Suprapubic skin (tissue), 3 donors: ENCODE measurements around the gene RGL4.

Experiments
- EP300 ChIP-seq: sonication (generic); formaldehyde crosslinking; IDR thresholded peaks from one replicate; pipeline ENCODE4 v1.6.1; 2017; ENCODE audit warnings: antibody characterized with exemption
- POLR2A ChIP-seq, 2 donors: fragments of 450-650 bp; IDR thresholded peaks; one replicate each; pipeline ENCODE4 v1.6.1; 2017; ENCODE audit warnings: antibody characterized with exemption in 2 of 2, mild to moderate bottlenecking in 2 of 2, moderate library complexity in 2 of 2
- TF ChIP-seq, protein P1 (sequence below), 2 donors: fragments of 200-600 bp in 1 of 2; fragments of 450-650 bp in 1 of 2; sonication (generic) in 1 of 2; IDR thresholded peaks; one replicate each; pipeline ENCODE4 v1.5.1; 2016 to 2019; ENCODE audit warnings: antibody characterized with exemption in 2 of 2, mild to moderate bottlenecking in 1 of 2, moderate library complexity in 1 of 2

GRCh38 chr22:23675502-23676415 lies 15.1 kb upstream of the RGL4 start:
- TF ChIP-seq EP300 = no peak
- TF ChIP-seq, protein P1, sequence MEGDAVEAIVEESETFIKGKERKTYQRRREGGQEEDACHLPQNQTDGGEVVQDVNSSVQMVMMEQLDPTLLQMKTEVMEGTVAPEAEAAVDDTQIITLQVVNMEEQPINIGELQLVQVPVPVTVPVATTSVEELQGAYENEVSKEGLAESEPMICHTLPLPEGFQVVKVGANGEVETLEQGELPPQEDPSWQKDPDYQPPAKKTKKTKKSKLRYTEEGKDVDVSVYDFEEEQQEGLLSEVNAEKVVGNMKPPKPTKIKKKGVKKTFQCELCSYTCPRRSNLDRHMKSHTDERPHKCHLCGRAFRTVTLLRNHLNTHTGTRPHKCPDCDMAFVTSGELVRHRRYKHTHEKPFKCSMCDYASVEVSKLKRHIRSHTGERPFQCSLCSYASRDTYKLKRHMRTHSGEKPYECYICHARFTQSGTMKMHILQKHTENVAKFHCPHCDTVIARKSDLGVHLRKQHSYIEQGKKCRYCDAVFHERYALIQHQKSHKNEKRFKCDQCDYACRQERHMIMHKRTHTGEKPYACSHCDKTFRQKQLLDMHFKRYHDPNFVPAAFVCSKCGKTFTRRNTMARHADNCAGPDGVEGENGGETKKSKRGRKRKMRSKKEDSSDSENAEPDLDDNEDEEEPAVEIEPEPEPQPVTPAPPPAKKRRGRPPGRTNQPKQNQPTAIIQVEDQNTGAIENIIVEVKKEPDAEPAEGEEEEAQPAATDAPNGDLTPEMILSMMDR (IDR thresholded peaks at IDR 0.05) = no peak
- TF ChIP-seq POLR2A (IDR thresholded peaks at IDR 0.05) = no peak
